Activated T-cell treated with anti-CD3 and anti-CD28 coated beads, Interleukin-2, amount 50 U/mL, for 72 hours (primary cell): ENCODE data around the gene TMX1. TPM values are rescaled to one million over a fixed set of nuclear protein-coding genes. Genes with fewer than 3 reads are reported as not detected.
"Not testable (repeated sequence)": the region's sequence is repeated elsewhere in the genome, so short reads cannot be mapped to it uniquely, and the experiment has no call there.

Experiments
- ATAC-seq, 2 donors: fragments of 150-1000 bp; cut with Tn5 transposase; replicated peaks in 1 of 2; 2 replicates each; pipeline ENCODE4 v1.10.0; 2021; ENCODE audit warnings: moderate library complexity in 2 of 2, mild to moderate bottlenecking in 1 of 2
- DNase-seq, 2 donors: peaks; one replicate each; pipeline ENCODE4 v3.0.0; 2021 to 2022; ENCODE audit warnings: mixed read lengths in 1 of 2
- H3K27ac Mint-ChIP-seq: one replicate; pipeline ENCODE4 v1.8.0; 2022; ENCODE audit warnings: mild to moderate bottlenecking, moderate library complexity, mixed read lengths
- H3K27me3 Mint-ChIP-seq: one replicate; pipeline ENCODE4 v1.8.0; 2022; ENCODE audit warnings: low read depth, mixed read lengths
- H3K36me3 Mint-ChIP-seq, 2 donors: one replicate each; pipeline ENCODE4 v1.8.0; 2022; ENCODE audit warnings: mixed read lengths in 2 of 2, mild to moderate bottlenecking in 1 of 2; ENCODE audit not compliant: insufficient read depth in 2 of 2
- H3K4me1 Mint-ChIP-seq: one replicate; pipeline ENCODE4 v1.8.0; 2022; ENCODE audit warnings: low read depth, mixed read lengths
- H3K4me3 Mint-ChIP-seq, 2 donors: one replicate each; pipeline ENCODE4 v1.8.0; 2022; ENCODE audit warnings: mild to moderate bottlenecking in 2 of 2, mixed read lengths in 2 of 2, moderate library complexity in 2 of 2
- H3K9me3 Mint-ChIP-seq, 2 donors: one replicate each; pipeline ENCODE4 v1.8.0; 2022; ENCODE audit warnings: mixed read lengths in 2 of 2
- total RNA-seq, 2 donors: library from RNA; stranded (reverse); gene quantifications; one replicate each; pipeline ENCODE4 v1.2.3, GENCODE V29; 2022

TMX1 gene
- total RNA-seq, 2 donors from 2014 or later: 25.7 to 28.9 TPM

DNA sequence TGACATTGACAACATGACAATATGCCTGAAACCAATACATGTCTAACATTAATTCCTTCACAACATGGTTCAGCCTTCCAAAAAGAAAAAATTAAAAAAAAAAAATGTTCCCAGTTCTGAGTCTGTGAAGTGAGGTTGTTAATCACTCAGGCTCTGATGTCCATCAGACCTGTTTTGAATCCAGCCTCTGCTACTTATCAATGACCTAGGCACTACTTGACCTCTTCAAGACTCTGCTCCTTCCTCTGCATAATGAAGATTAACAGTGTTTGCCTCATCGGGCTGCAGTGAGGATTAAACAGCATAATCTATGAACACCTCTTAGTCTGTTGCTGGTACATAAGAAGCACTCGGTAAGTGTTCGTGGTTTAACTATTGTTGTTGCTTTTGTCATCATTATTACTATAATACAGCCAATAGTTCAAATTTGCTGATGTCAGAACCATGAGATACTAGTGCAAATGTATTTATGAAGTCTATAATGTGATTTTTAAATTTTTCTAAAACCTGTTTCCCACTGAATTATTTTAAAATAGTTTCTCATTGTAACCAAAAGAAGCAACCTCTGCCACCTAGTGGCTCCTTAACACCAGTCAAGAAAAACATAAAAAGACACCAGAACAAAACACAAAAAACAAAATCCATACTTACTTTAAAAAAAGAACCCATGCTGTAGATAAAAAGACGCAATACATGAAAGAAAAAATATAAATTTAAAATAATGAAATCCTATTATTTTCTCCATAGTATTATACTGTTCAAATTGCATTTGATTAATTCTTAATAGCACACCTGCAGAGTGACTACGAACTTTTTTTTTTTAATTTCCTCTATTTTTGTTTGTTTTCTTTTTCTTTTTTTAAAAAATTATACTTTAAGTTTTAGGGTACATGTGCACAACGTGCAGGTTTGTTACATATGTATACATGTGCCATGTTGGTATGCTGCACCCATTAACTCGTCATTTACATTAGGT lies 20.3 kb upstream of the TMX1 start:
- DNase-seq (no peak), ATAC-seq (no peak)
- Mint-ChIP-seq H3K27me3 (no peaks in the 10 kb centered on the region), H3K4me3 (no peak overlapping the region), H3K36me3 (peaks cover 0 to 3% of the 10 kb centered on the region in 2 donors), H3K9me3 (peaks cover 0 to 2% of the 10 kb centered on the region in 2 donors), H3K4me1 (no peaks in the 10 kb centered on the region), H3K27ac (no peak overlapping the region)

DNA sequence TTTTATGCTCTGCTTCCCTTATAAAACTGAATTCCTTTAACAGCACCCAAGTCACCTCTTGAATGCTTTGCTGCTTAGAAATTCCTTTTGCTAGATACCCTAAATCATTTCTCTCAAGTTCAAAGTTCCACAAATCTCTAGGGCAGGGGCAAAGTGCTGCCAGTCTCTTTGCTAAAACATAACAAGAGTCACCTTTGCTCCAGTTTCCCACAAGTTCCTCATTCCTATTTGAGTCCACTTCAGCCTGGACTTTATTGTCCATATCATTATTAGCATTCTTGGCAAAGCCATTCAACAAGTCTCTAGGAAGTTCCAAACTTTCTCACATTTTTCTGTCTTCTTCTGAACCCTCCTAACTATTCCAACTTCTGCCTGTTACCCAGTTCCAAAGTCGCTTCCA lies 16.6 kb upstream of the TMX1 start:
- DNase-seq, H3K36me3 Mint-ChIP-seq, H3K4me3 Mint-ChIP-seq, H3K27ac Mint-ChIP-seq, ATAC-seq, H3K27me3 Mint-ChIP-seq, H3K4me1 Mint-ChIP-seq, H3K9me3 Mint-ChIP-seq: not testable (repeated sequence)

DNA sequence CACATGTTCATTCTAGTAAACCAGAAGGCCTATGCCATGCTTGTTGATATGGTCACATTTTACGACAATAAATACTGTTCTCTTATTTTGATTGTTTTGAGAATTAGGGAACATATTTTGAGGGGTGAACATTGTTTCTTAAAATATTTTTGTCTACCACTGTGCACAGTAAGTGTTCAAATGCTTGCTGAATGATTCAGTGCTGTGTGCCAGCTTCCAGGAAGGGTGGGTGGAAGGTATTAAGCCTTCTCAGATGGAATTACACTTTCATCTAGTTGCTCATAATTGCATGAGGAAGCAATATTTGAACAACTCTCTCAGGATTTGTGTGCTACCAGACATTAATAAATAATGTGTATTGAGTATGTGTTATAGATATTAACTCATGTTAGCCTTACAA lies 15.5 kb upstream of the TMX1 start:
- Mint-ChIP-seq H3K36me3 (peaks cover 0 to 4% of the 10 kb centered on the region in 2 donors), H3K27me3 (no peaks in the 10 kb centered on the region), H3K4me3 (no peak overlapping the region), H3K4me1 (no peaks in the 10 kb centered on the region), H3K27ac (no peak overlapping the region), H3K9me3 (peaks cover 0 to 2% of the 10 kb centered on the region in 2 donors)
- DNase-seq (no peak), ATAC-seq (no peak)

DNA sequence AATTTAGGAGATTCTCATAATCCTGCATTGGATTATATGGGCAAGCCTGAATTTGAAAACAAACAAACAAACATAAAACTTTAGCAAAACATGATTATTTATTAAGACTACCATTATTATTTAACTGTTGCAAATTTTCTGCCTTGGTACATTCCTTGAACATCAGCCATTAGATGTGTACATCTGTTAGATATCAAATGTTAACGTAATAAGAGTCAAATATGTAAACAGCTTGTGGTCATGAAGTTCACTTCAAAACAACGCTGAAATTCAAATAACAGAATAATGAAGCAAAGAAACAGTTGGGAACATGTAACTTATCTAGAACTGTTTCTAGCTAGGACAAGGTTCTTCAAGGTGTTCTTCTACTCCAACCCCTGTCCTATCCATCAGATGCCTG lies 14.3 kb upstream of the TMX1 start:
- no peaks in the 10 kb centered on the region for H3K27me3 Mint-ChIP-seq
- H3K36me3 Mint-ChIP-seq: peaks cover 0 to 4% of the 10 kb centered on the region in 2 donors
- H3K27ac Mint-ChIP-seq: no peak overlapping the region
- H3K4me1 Mint-ChIP-seq: no peaks in the 10 kb centered on the region
- H3K4me3 Mint-ChIP-seq: no peak overlapping the region
- H3K9me3 Mint-ChIP-seq: peaks cover 0 to 2% of the 10 kb centered on the region in 2 donors
- no peak for DNase-seq
- ATAC-seq: no peak

DNA sequence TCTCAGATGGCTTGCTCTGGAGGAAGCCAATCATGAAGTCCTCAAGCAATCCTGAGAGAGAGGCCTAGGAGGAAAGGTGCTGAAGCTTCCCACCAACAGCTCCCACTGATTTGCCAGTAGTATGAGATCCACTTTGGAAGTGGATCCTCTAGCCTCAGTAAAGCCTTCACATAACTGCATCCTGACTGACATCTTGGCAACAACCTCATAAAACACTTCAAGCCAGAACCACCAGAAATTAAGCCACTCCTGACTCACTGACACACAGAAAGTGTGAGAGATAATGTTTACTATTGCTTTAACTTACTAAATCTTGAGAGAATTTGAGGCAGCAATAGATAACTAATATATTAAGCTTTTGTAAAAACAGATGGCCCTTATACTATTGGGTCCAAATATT lies 11.7 kb upstream of the TMX1 start:
- Mint-ChIP-seq H3K9me3 (no peaks in the 10 kb centered on the region), H3K27me3 (no peaks in the 10 kb centered on the region), H3K4me1 (no peaks in the 10 kb centered on the region), H3K36me3 (peaks cover 0 to 2% of the 10 kb centered on the region in 2 donors), H3K4me3 (no peak overlapping the region), H3K27ac (no peak overlapping the region)
- DNase-seq: no peak
- no peak for ATAC-seq

DNA sequence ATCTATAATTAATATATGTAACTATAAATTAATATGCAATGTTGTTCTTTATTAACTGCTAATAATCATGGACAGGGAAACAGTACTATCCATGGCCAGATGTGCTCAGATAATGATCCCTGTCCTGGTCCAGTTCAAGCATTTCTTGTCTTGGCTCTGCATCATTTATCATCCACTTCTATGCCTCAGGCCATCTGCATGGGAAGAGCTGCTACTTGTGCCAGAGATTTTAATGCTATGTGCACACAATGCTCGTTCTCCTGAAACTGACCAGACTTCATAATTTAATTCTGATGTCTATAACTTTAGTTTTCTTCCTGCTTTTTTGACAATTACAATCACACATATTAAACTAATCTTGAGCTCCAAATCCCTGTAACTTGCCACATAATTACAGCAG lies 11.2 kb upstream of the TMX1 start:
- no peaks in the 10 kb centered on the region for H3K27me3 Mint-ChIP-seq

DNA sequence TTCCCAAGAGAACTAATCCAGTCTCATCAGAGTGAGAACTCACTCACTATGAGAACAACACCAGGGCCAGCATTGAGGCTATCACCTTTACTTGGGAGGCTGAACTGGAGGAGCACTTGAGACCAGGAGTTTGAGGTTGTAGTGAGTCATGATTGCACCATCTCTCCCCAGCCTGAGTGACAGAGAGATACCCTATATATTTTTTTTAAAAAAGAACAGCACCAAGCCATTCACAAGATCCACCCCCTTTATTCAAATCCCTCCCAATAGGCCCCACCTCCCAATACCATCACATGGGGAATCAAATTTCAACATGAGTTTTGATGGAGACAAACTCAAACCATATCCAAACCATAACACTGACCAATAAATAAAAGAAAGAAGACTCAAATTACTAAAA lies 3.7 kb upstream of the TMX1 start:
- DNase-seq: peak; percentile 16 to 29
- no peak overlapping the region for H3K4me3 Mint-ChIP-seq
- peak; percentile 35 to 46 for ATAC-seq

More for the DNA sequence above, 11.2 kb upstream of the TMX1 start:
- no peak overlapping the region for H3K27ac Mint-ChIP-seq
- no peaks in the 10 kb centered on the region for H3K9me3 Mint-ChIP-seq
- DNase-seq: no peak
- no peak overlapping the region for H3K4me3 Mint-ChIP-seq
- no peaks in the 10 kb centered on the region for H3K4me1 Mint-ChIP-seq
- no peak for ATAC-seq
- H3K36me3 Mint-ChIP-seq: peaks cover 0 to 1% of the 10 kb centered on the region in 2 donors

DNA sequence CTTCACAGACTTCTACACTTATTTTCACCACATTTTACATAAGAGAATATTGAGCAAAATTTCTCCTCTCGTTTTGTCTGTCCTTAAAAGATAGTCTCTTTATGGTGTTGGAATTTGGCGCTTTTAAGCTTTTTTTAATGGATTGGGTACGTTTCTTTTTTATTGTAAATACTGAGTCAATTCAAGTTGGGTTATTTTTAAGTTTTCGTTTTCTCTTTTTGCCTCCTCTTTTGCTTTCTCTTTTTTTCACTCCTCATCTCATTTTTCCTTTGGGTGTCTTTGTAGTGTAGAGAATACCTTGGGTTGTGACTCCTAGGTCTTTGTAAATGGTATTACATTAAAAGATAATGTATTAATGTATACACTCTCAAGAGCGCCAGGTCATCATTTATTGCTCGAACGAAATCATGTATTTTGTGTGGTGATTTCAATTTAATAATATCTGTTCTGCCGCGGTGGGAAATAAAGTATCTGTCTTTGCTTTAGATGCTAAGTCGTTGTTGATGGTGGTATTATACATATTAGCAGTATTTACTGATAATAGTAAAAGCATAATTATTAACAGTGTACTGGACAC lies 845 bp downstream of the TMX1 start:
- Mint-ChIP-seq H3K36me3 (peaks cover 4 to 5% of the 10 kb centered on the region in 2 donors), H3K27me3 (no peaks in the 10 kb centered on the region), H3K4me3 (no peak overlapping the region), H3K9me3 (no peaks in the 10 kb centered on the region), H3K4me1 (peaks cover 34% of the 10 kb centered on the region), H3K27ac (no peak overlapping the region)
- ATAC-seq (no peak), DNase-seq (no peak)

More for the DNA sequence above, 3.7 kb upstream of the TMX1 start:
- Mint-ChIP-seq H3K4me1 (peaks cover 20% of the 10 kb centered on the region), H3K27ac (no peak overlapping the region), H3K9me3 (peaks cover 0 to 2% of the 10 kb centered on the region in 2 donors), H3K27me3 (no peaks in the 10 kb centered on the region), H3K36me3 (peaks cover 0 to 1% of the 10 kb centered on the region in 2 donors)

DNA sequence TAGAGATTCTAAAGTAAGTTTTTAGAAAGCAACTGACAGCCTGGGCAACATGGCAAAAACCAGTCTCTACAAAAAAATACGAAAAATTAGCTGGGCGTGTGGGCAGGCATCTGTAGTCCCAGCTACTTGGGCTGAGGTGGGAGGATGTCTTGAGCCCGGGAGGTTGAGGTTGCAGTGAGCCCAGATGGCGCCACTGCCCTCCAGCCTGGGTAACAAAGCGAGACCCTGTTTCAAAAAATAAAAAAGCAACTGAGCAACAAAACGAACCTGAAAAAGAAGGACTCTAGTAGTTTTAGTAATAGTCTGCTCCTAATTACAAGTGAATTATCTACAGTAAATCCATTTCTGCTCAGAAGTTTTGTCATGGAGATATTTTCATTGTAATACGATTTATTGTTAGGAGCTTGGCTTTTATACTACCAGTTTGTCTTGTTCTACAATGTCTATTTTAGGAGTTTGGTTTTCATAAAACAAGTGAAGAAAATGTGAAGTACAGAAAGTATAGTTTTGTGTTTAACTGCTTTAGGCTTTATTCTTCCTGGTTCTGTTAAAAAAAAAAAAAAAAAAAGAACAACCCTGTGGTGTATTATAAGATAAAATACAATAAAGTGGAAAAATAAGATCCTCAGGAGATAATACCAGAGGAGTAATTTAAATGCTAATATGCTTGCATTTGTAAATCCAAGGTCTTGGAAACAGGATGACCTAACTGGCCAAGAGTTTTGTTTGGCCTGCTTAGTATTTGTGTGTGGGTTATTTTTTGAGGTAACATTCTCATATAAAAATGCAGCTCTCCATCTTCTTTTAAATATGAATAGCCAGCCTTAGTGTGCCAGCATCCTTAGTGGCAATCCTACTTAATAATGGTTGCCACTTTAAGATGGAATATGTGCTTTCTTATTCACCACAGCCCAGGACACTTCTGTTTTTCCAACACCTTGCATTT lies 2.8 kb downstream of the TMX1 start:
- ATAC-seq: no peak
- peak overlapping the region in 1 of 2 donors; percentile 10 for H3K4me3 Mint-ChIP-seq
- no peaks in the 10 kb centered on the region for H3K27me3 Mint-ChIP-seq
- DNase-seq: peak in 1 of 2 donors; percentile 2
- H3K9me3 Mint-ChIP-seq: no peaks in the 10 kb centered on the region
- peak overlapping the region; percentile 36 for H3K27ac Mint-ChIP-seq
- peaks cover 26% of the 10 kb centered on the region for H3K4me1 Mint-ChIP-seq
- peaks cover 3 to 16% of the 10 kb centered on the region in 2 donors for H3K36me3 Mint-ChIP-seq

DNA sequence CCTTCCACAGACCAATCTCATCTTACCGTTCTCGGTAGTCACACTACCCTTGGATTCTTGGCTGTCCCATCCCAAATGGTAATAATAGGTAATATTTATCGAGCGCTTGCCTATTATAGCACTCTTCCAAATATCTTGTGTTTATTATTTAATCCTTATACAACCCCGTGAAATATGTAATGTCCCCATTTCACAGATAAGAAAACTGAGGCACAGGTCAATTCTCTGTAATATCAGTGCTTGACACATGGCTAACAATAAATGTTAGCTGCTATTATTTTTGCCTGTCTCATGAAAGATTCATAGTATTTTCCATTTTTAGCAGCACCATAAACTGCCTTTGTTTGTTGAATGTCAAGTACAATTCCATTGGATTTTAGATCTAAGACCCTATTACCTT lies 4.5 kb downstream of the TMX1 start:
- no peak overlapping the region for H3K4me3 Mint-ChIP-seq
- peak overlapping the region; percentile 25 for H3K27ac Mint-ChIP-seq
- no peak for DNase-seq
- peaks cover 3 to 20% of the 10 kb centered on the region in 2 donors for H3K36me3 Mint-ChIP-seq
- no peak for ATAC-seq
- no peaks in the 10 kb centered on the region for H3K9me3 Mint-ChIP-seq
- H3K27me3 Mint-ChIP-seq: no peaks in the 10 kb centered on the region
- H3K4me1 Mint-ChIP-seq: peaks cover 24% of the 10 kb centered on the region

DNA sequence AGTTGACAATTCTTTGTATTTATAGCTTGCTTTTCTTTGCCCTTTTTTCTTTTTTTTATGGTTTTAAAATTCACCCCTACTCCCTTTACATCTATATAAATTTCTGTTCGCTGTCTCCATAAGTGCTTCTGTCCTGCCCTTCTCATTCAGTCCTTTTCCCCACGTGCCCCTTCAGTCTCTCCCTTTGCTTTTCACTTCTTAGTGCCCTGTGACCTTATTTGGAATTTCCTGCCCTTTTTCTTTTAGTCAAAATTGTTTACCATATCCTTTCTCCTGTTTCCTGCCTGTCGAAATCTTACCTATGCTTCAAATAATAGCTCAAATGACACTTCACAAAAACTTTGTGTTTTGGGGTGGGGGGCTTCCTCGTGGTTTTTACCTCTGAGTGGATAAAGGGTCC lies 6.0 kb downstream of the TMX1 start:
- no peak overlapping the region for H3K4me3 Mint-ChIP-seq
- H3K27me3 Mint-ChIP-seq: no peaks in the 10 kb centered on the region
- DNase-seq: no peak
- no peak for ATAC-seq
- H3K4me1 Mint-ChIP-seq: peaks cover 24% of the 10 kb centered on the region
- peaks cover 3 to 28% of the 10 kb centered on the region in 2 donors for H3K36me3 Mint-ChIP-seq
- no peaks in the 10 kb centered on the region for H3K9me3 Mint-ChIP-seq
- H3K27ac Mint-ChIP-seq: peak overlapping the region; percentile 7

DNA sequence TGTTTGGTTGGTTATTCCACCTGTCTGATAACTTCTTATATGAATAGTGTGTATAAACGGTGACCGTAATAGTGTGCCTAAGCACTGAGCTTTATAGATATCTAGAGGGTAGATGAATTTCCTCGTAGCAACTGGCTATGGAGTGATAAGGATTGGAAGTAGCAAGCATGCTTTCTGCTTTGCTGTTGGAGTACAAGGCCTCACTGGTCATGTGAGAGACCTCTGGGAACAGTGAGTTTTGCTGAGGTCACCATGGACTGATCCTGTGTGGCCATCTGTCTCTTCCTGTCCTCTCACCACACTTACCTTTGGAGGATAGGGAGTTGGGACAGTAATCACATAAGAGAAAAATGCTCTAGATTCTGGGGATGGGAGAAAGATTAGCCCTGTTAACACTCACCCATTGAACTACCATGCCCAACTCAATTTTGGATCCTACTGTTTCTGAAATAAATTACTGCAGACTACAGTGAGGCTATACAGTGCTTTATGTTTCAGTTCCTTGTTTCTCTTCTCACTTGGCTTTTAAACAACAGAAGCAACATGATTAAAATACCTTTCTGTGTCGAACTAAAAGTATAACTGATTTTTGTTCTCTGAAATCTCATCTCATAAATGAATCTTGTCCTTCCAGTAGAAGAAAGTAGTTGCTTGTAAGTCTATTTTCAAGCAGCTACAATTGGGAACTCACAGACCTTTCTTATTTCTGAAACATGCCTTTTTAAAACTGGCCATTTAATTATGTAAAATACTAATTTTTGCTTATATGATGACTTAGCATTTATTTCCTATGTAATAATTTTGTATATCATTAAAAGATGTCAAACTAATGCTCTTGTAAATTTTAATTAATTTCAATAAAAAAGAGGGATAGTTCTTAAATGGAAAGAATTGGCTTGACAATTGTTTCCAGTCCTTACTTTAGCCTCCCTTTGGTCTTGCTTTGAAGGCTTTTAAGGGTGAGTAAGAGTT lies 8.3 kb downstream of the TMX1 start:
- no peaks in the 10 kb centered on the region for H3K27me3 Mint-ChIP-seq
- H3K4me1 Mint-ChIP-seq: peaks cover 24% of the 10 kb centered on the region
- H3K4me3 Mint-ChIP-seq: no peak overlapping the region
- ATAC-seq: no peak
- H3K9me3 Mint-ChIP-seq: no peaks in the 10 kb centered on the region
- DNase-seq: no peak
- peaks cover 3 to 33% of the 10 kb centered on the region in 2 donors for H3K36me3 Mint-ChIP-seq
- no peak overlapping the region for H3K27ac Mint-ChIP-seq
